ENCODE data around the gene HSD11B2. TPM values are rescaled to one million over a fixed set of nuclear protein-coding genes. Genes with fewer than 3 reads are reported as not detected.

HSD11B2 gene
- total RNA-seq, 1 experiment from 2014 or later = 5.3 TPM

DNA sequence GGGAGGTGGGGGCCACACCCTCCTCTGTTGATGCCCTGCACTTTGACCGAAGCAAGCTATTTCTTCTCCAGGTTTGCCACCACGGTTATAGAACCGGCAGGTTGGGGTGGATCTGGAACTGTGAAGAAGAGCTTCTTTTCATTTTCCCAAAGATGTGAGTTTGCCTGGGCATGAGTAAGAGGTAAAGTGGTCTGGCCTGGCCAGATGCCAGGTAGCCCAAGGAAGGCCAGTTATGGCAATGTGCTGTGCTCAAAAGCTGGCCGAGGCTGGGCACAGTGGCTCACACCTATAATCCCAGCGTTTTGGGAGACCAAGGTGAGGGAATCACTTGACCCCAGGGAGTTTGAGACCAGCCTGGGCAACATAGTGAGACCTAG, 31.3 kb downstream of the HSD11B2 start:
- Histone ChIP-seq H3K9me2 (ENCODE audit: insufficient read depth) (no peaks in the 10 kb centered on the region), H2AFZ (no peak overlapping the region), H3K79me2 (ENCODE audit: low read depth) (peaks cover 19% of the 10 kb centered on the region), H3F3A (ENCODE audit: insufficient read depth, low read depth) (no peaks in the 10 kb centered on the region), H3K36me3 (ENCODE audit: low read depth) (no peaks in the 10 kb centered on the region), H3K27ac (no peak overlapping the region), H3K9me3 (ENCODE audit: insufficient read depth, low read depth) (no peaks in the 10 kb centered on the region), H3K4me3 (no peak overlapping the region), H3K4me1 (replicated peaks; ENCODE audit: insufficient read depth) (0 out of 2 replicates have a peak, but pooled peaks cover 5% of the 10 kb centered on the region), H3K27me3 (ENCODE audit: insufficient read depth, low read depth) (no peaks in the 10 kb centered on the region), H4K20me1 (ENCODE audit: insufficient read depth) (peaks cover 60% of the 10 kb centered on the region), H3K4me2 (no peak overlapping the region)
- no TSS peak for BruUV-seq (replicated peaks)
- no peak for TF ChIP-seq EZH2 (IDR thresholded peaks at IDR 0.05; ENCODE audit: low read depth)
- TF ChIP-seq, protein P1, sequence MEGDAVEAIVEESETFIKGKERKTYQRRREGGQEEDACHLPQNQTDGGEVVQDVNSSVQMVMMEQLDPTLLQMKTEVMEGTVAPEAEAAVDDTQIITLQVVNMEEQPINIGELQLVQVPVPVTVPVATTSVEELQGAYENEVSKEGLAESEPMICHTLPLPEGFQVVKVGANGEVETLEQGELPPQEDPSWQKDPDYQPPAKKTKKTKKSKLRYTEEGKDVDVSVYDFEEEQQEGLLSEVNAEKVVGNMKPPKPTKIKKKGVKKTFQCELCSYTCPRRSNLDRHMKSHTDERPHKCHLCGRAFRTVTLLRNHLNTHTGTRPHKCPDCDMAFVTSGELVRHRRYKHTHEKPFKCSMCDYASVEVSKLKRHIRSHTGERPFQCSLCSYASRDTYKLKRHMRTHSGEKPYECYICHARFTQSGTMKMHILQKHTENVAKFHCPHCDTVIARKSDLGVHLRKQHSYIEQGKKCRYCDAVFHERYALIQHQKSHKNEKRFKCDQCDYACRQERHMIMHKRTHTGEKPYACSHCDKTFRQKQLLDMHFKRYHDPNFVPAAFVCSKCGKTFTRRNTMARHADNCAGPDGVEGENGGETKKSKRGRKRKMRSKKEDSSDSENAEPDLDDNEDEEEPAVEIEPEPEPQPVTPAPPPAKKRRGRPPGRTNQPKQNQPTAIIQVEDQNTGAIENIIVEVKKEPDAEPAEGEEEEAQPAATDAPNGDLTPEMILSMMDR (conservative IDR thresholded peaks at IDR 0.05) = no peak
- no peak for DNase-seq
- intact Hi-C loops (cut with micrococcal nuclease; ENCODE audit: unreplicated experiment) = loop anchor here (10.0 kb wide), 2 partner anchors 267 to 567 kb away; partner anchors contain the start of genes E2F4, ELMO3 and EXOC3L1
- ChIA-PET CTCF (interaction anchor here (0.6 to 1.0 kb wide), 2 partner anchors 16 to 102 kb away, joined by 3 read pairs; no protein-coding TSS in a partner anchor), POLR2A (ENCODE audit: unreplicated experiment) (no interaction called here)

DNA sequence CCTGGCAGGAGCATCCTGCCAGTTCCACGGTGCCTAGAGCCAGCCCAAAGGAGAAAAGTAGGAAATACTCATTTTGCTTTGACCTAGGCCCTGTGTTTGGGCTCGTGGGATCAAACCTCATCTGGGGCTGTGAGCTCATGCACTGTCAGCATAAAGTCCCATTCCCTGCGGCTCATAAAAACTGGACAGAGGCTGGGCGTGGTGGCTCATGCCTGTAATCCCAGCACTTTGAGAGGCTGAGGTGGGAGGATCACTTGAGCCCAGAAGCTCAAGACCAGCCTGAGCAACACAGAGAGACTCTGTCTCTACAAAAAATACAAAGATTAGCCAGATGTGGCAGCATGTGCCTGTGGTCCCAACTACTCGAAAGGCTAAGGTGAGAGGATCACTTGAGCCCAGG, 32.1 kb downstream of the HSD11B2 start:
- Histone ChIP-seq H3K4me2 (no peak overlapping the region), H3K79me2 (ENCODE audit: low read depth) (peaks cover 19% of the 10 kb centered on the region), H3K27me3 (ENCODE audit: insufficient read depth, low read depth) (no peaks in the 10 kb centered on the region), H3K4me1 (replicated peaks; ENCODE audit: insufficient read depth) (0 out of 2 replicates have a peak, but pooled peaks cover 5% of the 10 kb centered on the region), H3K9me3 (ENCODE audit: insufficient read depth, low read depth) (no peaks in the 10 kb centered on the region), H4K20me1 (ENCODE audit: insufficient read depth) (peaks cover 63% of the 10 kb centered on the region), H3K27ac (no peak overlapping the region), H3K4me3 (no peak overlapping the region), H3K36me3 (ENCODE audit: low read depth) (no peaks in the 10 kb centered on the region), H3K9me2 (ENCODE audit: insufficient read depth) (no peaks in the 10 kb centered on the region), H2AFZ (no peak overlapping the region), H3F3A (ENCODE audit: insufficient read depth, low read depth) (no peaks in the 10 kb centered on the region)
- no TSS peak for BruUV-seq (replicated peaks)
- TF ChIP-seq EZH2 (IDR thresholded peaks at IDR 0.05; ENCODE audit: low read depth) = no peak
- TF ChIP-seq, protein P1 (conservative IDR thresholded peaks at IDR 0.05) = no peak
- CTCF ChIA-PET = interaction anchor here (1.0 kb wide), 1 partner anchor 28 kb away, joined by 3 read pairs; no protein-coding TSS in a partner anchor
- POLR2A ChIA-PET (ENCODE audit: unreplicated experiment) = no interaction called here
- intact Hi-C loops (cut with micrococcal nuclease; ENCODE audit: unreplicated experiment) = loop anchor here (10.0 kb wide), 2 partner anchors 268 to 568 kb away; partner anchors contain the start of genes E2F4, ELMO3 and EXOC3L1
- DNase-seq = no peak

DNA sequence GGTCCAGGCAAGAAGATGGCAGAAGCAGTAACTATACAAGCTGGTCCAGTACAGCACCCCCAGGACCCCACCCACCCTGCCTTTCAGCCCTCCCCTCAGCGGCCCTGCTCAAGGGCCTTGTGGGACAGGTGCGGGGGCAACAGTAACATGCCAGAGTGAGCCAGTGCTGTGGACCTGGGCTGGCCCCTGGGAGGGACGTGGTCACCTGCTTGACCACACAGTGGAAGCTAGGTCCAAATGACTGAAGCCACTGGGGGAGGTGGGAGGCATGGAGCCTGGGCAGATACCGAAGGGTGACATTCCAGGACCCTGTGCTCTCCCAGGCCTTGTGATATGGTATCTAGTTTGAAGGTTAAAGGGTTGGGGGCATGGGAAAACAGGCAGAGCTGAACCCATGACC, 32.8 kb downstream of the HSD11B2 start:
- Histone ChIP-seq H3K9me3 (ENCODE audit: insufficient read depth, low read depth) (no peaks in the 10 kb centered on the region), H3F3A (ENCODE audit: insufficient read depth, low read depth) (no peaks in the 10 kb centered on the region), H3K4me3 (no peak overlapping the region), H3K4me1 (replicated peaks; ENCODE audit: insufficient read depth) (0 out of 2 replicates have a peak, but pooled peaks cover 5% of the 10 kb centered on the region), H3K27me3 (ENCODE audit: insufficient read depth, low read depth) (no peaks in the 10 kb centered on the region), H3K79me2 (ENCODE audit: low read depth) (peaks cover 19% of the 10 kb centered on the region), H3K36me3 (ENCODE audit: low read depth) (no peaks in the 10 kb centered on the region), H3K27ac (no peak overlapping the region), H4K20me1 (ENCODE audit: insufficient read depth) (peaks cover 62% of the 10 kb centered on the region), H3K4me2 (no peak overlapping the region), H2AFZ (no peak overlapping the region), H3K9me2 (ENCODE audit: insufficient read depth) (no peaks in the 10 kb centered on the region)
- no peak for DNase-seq
- no TSS peak for BruUV-seq (replicated peaks)
- CTCF ChIA-PET = interaction anchor here (0.6 to 1.0 kb wide), 2 partner anchors 28 to 328 kb away, joined by 3 to 18 read pairs; no protein-coding TSS in a partner anchor
- POLR2A ChIA-PET (ENCODE audit: unreplicated experiment) = interaction anchor here (0.6 kb wide), 1 partner anchor 109 kb away, joined by 7 read pairs; no protein-coding TSS in a partner anchor
- TF ChIP-seq, protein P1 (conservative IDR thresholded peaks at IDR 0.05) = no peak
- TF ChIP-seq EZH2 (IDR thresholded peaks at IDR 0.05; ENCODE audit: low read depth) = no peak
- intact Hi-C loops (cut with micrococcal nuclease; ENCODE audit: unreplicated experiment) = loop anchor here (2.0 to 10.0 kb wide), 4 partner anchors 203 to 569 kb away; partner anchors contain the start of genes E2F4, ELMO3 and EXOC3L1

Data from PC-9 (cell line).